IPS DF 19.7 (cell line): ENCODE results near the gene SEMA5B.

Source experiments
- DNase-seq: peaks from one replicate; pipeline ENCODE4 v3.0.0-alpha.2; 2013; ENCODE audit warnings: low read depth, low spot score

The SEMA5B gene

DNA sequence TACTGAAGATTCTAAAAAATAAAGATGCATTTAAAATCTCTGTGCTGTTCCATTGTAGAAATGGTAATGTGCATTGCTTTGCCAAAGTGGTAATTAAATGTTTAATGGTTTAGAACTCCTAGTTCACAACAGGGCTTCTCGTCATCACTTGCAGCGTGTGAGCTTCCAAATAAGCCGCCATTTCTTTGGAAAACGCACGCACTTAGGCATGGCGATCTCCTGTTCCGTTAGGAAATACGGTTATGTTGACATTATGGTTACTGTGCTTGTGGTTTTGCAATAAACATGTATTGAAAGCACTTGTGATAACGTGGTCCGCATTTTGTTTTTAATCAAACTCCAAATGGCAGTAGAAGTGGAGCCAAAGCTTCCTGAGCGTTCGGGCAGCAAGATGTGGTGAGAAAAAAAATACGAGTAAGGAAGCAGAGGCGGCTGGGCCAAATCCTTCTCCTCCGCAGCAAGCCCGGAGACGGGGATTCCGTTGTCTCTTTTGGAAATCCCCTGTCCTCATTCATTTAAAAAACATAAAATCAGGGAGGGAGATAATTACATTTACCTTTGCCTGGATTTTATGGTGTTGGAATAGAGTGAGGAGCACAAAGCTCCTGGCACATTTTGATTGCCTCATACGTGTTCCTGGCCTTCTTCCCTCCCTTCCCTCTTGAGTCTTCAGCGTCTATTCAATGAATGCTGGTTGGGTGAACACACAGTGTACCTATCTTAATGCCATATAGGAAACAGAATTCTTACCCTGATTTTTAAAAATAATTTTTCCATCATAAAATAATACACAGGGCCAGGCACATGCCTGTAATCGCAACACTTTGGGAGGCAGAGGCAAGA is 135.2 kb downstream of the SEMA5B start:
- DNase-seq = no peak

DNA sequence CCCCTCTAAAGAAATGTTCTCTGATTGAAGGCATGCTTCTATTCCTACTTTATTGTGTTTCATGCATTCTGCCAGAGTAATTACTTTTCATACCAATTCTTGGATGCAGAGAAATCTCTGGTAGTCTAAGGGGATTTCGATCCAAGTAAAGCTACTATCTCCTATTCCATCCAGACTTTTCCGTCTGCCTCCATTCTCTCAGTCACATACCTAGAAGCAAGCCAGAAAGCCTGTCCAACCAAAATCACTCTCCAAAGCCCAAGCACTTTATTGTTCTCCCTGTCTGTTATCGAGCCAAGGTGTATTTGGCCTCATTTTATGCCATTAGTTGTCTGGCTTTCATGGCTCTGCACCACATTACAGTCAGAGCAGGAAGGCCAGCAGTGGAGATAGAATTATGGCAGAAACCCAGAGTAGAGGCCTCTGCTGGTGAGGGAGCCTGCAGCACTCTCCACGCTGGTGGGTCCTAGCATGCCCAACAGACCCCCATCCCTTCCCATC is 136.8 kb downstream of the SEMA5B start:
- no peak for DNase-seq

DNA sequence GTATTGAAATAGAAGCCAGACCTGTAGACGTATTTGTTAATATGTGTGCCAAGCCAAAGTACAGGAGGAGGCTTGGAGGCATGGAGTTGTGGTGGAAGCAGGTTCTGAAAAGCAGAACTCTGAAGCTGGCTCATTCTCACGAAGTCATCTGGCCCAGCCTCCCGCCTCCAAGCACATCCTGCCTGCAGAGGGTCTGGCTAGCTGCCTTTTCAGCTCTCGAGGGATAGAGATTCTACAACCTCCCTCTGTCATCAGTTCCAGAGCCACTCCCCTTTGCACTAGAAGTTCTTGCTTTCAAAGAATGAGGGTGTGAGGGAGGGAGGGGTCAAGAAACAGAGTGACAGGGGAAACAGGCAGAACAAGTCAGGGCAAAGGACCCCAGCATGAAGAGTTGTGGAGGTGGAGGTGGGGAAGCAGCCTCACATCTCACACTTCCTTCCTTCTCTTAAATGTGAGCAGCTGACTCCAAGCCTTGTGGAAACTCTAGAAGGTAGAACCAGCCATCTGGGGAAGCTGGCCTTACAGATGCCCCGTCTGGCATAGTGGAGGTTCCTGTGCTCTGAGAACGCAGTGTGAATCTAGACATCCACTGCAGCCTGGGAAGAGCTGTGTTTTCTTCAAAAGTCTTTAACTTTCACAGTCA is 137.4 kb downstream of the SEMA5B start:
- DNase-seq = peak; percentile 90

DNA sequence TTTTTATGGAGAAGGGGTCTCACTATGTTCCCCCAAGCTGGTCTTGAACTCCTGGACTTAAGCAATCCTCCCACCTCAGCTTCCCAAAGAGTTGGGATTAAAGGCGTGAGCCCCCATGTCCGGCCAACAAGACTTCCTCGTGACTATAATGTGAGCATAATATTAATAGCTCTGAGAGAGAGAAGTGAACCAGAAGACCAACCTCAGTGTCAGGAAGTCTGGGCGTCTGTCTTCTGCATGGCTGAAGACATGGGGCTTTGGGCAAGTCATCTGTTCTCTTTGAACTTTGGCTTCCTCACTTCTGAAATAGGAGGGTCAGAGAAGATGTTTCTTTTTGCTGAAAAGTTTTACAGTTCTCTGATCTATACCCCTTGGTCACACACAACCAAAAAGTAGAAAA is 140.6 kb downstream of the SEMA5B start:
- DNase-seq = no peak

DNA sequence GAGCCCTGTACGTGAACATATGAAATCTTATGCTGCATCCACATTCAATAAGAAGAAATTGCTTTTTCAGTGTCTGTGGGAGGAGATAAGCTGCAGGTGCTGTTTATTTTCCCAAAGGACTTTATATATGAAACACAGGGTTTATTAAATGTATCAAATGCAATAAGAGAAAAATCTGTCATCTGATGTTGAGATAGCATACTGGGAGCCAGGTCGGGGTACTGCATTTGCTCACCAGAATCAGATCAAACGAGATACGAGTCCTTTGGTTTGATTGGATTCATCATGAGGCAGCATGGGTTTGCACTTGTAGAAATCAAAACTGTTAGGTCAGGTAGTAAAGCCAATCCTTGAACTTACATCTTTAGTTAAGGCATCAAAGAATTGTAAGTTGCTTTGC is 141.3 kb downstream of the SEMA5B start:
- DNase-seq = no peak

DNA sequence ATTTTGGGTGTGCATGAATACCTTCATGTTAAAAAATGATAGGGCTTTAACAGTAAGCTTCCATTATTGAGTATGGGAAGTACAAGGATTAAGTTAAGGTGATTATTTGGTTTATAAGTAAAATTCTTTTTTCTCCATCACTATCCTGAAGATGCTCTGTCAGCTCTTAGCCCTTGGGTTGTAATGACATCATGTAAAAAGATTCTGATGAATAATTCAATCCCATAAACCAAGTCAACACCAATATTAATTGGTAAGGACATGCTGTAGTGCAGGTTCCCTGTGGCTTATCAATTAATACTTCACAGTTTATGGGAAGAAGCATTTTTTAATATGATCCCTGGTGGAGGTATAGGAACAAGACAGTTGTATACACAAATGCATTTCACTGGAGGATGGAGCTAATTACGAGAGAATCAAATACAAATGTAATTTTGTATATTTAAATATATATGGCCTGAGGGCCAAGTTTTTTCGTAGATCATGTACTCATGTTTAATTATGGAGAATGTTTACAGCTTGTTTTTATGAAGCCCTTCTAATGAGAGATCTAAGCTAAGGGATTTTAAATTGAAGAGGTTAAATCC is 145.1 kb downstream of the SEMA5B start:
- DNase-seq = no peak

DNA sequence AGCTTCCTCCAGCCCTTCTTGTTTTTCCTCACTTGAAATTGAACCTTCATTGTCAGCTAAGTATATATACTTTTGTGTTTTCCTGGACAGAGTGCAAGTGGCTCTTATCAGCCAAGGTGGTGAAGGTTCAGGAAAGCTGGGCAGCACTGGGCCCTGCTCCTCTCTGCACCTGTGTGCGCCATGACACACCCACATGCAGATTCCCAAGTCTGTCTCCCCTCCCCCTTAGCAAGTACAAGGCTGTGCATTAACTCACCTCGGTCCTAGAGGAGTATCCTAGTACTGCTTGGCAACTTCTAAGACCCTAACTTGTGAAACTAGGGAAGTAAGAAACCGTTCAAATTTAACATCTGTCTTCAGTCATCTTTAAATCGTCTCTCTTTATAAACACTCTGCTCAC is 146.9 kb downstream of the SEMA5B start:
- DNase-seq = no peak

DNA sequence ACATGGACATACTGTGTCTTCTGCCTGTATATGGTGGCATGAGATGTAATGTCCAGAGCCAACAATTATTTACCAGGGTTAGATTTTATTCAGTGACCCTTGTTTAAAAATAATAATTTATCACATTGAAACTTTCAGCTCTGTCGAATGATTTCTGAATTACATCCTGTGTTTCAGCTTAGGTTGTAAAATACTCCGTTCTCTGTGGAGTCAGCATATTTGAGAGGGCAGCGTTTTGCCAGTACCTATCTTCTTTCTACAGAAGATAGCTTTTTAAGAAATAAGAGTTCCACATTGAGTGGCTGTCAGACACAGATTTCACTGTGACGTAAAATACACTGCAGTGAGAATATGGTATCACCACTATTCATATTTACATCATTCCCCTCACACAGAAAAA is 147.4 kb downstream of the SEMA5B start:
- no peak for DNase-seq

DNA sequence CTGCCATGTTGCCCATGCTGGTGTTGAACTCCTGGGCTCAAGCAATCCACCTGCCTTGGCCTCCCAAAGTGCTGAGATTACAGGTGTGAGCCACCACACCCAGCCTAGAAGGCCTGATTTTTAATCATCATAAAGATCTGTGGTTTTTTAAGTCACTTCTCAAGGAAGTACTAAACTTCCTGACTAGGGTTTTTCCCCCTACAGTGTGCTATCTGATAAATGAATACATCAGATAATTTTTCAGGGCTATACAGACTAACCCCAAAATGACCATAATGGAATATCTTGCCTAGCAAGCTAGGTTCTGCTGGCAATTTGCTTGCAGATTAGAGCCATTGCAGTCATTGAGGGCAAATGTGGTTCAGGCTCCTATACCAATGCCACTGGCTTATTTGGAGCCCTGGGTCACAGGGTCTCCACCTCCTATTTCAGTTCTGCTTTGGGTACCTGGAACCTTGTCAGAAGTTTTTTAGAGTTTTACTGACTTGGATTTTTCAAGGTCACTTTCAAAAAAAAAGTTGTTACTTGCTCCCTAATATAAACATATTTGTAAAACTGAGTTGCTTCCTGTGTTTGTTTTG is 151.9 kb downstream of the SEMA5B start:
- no peak for DNase-seq

DNA sequence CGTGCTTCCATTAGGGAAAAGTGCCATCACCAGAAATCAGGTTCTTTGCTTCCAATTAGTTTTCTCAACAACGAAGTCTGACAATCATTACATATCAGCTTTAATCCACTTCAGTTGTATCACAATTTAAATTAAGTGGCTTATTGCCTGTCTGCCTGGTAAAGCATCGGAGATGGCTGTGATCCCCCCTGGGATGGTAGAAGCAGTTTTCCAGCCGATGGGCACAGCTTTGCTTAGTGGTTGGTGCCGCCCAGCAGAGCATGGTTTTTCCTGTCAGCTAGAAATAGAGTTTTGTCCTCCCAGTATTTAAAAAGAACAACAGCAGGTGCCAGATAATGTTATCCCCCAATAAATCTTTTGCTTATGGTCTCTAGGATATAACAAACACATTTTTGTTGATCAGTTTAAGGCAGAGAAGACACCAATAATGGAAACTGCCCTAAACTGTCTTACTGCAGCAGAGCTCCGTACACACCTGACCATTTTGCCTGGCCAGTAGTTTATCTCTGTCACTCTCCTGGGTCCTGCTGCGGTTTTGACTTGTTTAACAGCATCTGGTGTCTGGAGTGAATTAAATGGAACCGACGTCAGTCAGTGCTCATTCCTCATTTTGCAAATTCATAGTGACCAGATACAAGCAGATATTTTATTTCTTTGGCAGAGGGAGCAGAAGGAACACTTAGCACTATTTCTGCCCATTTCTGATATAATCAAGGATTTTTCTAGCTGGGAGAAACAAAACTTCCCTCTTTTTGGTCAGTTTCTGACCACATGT is 153.6 kb downstream of the SEMA5B start:
- no peak for DNase-seq

DNA sequence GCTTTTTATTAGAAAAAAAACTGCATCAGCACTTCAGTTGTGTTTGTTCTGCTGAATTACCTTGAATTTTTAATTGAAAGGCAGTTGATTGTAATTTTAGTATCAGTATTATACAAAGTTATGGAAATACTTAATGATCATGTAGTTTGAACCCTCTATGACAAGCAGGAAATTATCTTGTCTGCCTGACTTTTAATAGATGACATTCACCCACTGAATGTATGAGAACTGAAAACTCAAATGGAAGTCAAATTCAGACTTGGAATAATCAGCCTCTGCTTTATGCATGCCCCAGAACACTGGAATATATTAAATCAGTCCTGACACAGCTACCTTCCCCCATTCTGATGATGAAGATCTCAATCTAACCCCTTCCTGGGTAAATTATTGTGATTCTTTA is 159.2 kb downstream of the SEMA5B start:
- no peak for DNase-seq

DNA sequence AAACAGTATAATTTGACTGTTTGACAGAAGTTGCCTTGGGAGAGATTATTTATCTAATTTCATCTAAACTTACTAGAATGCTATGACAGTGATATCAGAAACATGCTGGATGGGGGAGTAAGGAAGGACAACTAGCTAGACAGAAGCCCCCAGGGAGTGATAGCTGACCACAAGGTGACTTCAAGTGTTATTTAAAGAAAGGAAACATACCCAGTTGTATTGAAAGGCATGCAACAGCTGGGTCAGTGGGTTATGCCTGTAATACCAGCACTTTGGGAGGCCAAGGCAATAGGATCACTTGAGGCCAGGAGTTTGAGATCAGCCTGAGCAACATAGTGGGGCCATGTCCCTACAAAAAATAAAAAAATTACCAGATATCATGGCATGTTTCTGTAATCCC is 163.1 kb downstream of the SEMA5B start:
- DNase-seq = no peak

DNA sequence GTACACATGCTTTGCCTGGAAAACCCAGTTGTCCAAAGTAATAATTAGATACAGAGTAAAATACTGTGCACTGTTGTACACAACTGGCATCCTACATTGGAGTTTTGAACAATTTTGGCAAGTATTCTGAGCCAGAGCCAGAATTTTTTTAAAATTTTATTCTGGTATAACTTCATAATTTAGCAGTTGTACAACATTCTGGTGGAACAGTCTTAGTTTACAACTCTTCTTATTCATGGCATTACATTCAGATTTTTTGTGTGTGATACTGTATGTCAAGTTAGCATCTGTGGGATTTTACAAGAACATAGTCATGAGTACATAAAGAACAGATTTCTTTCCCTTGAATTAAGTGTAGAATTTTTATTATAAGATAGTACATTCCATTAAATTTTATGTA is 165.2 kb downstream of the SEMA5B start:
- no peak for DNase-seq
